IMR-90 (cell line): ENCODE data around the gene SLC28A3. TPM values are rescaled to one million over a fixed set of nuclear protein-coding genes. Genes with fewer than 3 reads are reported as not detected.
A peak's percentile ranks its signal among the peaks of the same experiment; 100 is the strongest.

Experiments
- ATAC-seq: fragments of 200-7000 bp; cut with Tn5 transposase; 2 replicates; pipeline ENCODE4 v1.9.1; 2020; ENCODE audit warnings: low read depth, mild to moderate bottlenecking, moderate library complexity
- BruUV-seq: library from RNA; stranded (reverse); fragments of 400-500 nt; replicated peaks from 2 replicates; lab custom pipeline; 2021; lab: Mats Ljungman, UMichigan
- CTCF ChIA-PET: fragments of 300-600 bp; formaldehyde crosslinking; extraction: SDS; loops from one replicate; lab custom pipeline; 2021; ENCODE audit warnings: antibody characterized with exemption; lab: Yijun Ruan, JAX
- POLR2A ChIA-PET: fragments of 300-600 bp; sonication (Branson Sonifier 250); formaldehyde crosslinking; loops from one replicate; lab custom pipeline; 2022; ENCODE audit warnings: antibody characterized with exemption; ENCODE audit not compliant: unreplicated experiment; lab: Charles Lee
- DNase-seq: peaks from one replicate; pipeline ENCODE4 v3.0.0; 2013
- H2AFZ ChIP-seq: replicated peaks from 2 replicates; pipeline ENCODE3; 2013; ENCODE audit warnings: low read length, mild to moderate bottlenecking; ENCODE audit not compliant: poor library complexity
- H2AK5ac ChIP-seq: 2 replicates; pipeline ENCODE4 v1.6.1; 2013; ENCODE audit warnings: low read depth, low read length, inconsistent platforms
- H2AK9ac ChIP-seq: replicated peaks from 2 replicates; pipeline ENCODE3; 2013; ENCODE audit warnings: mild to moderate bottlenecking, low read depth, low read length, moderate library complexity; ENCODE audit not compliant: poor library complexity
- H2BK120ac ChIP-seq: 2 replicates; pipeline ENCODE4 v1.6.1; 2013; ENCODE audit warnings: low read depth, low read length, inconsistent platforms
- H2BK15ac ChIP-seq: 3 replicates; pipeline ENCODE4 v1.6.1; 2013; ENCODE audit warnings: low read depth, low read length, inconsistent platforms
- H2BK20ac ChIP-seq: 2 replicates; pipeline ENCODE4 v1.6.1; 2013; ENCODE audit warnings: low read depth, mild to moderate bottlenecking, inconsistent platforms, low read length, moderate library complexity
- H2BK5ac ChIP-seq: 2 replicates; pipeline ENCODE4 v1.6.1; 2013; ENCODE audit warnings: mild to moderate bottlenecking, low read depth, low read length, inconsistent platforms; ENCODE audit not compliant: poor library complexity, severe bottlenecking
- H3K14ac ChIP-seq: replicated peaks from 2 replicates; pipeline ENCODE4 v1.6.1; 2013; ENCODE audit warnings: low read depth, low read length, inconsistent platforms
- H3K18ac ChIP-seq: 2 replicates; pipeline ENCODE4 v1.6.1; 2013; ENCODE audit warnings: low read depth, low read length, control low read depth
- H3K23ac ChIP-seq: 2 replicates; pipeline ENCODE4 v1.6.1; 2013; ENCODE audit warnings: low read depth, low read length, inconsistent platforms
- H3K27ac ChIP-seq: 2 replicates; pipeline ENCODE4 v1.5.1; 2013; ENCODE audit warnings: mild to moderate bottlenecking, control low read depth, low read length; ENCODE audit not compliant: insufficient read depth
- H3K27me3 ChIP-seq: 2 replicates; pipeline ENCODE4 v1.6.1; 2013; ENCODE audit warnings: low read length; ENCODE audit not compliant: control insufficient read depth, insufficient read depth
- H3K36me3 ChIP-seq: 2 replicates; pipeline ENCODE4 v1.6.1; 2013; ENCODE audit warnings: low read length, mixed read lengths; ENCODE audit not compliant: control insufficient read depth, insufficient read depth
- H3K4ac ChIP-seq: 2 replicates; pipeline ENCODE4 v1.6.1; 2013; ENCODE audit warnings: low read depth, low read length, inconsistent platforms
- H3K4me1 ChIP-seq: 2 replicates; pipeline ENCODE4 v1.6.1; 2013; ENCODE audit warnings: low read length, mixed read lengths; ENCODE audit not compliant: control insufficient read depth, insufficient read depth
- H3K4me2 ChIP-seq: 2 replicates; pipeline ENCODE4 v1.6.1; 2013; ENCODE audit warnings: low read depth, mild to moderate bottlenecking, control low read depth, low read length, moderate library complexity
- H3K4me3 ChIP-seq: 2 replicates; pipeline ENCODE4 v1.5.1; 2013; ENCODE audit warnings: low read depth, mild to moderate bottlenecking, control low read depth, low read length, moderate library complexity; ENCODE audit not compliant: insufficient read depth
- H3K56ac ChIP-seq: 2 replicates; pipeline ENCODE4 v1.6.1; 2013; ENCODE audit warnings: low read length, inconsistent platforms; ENCODE audit not compliant: insufficient read depth; ENCODE audit errors: extremely low read depth
- H3K79me1 ChIP-seq, 2 experiments: 2 replicates each; pipeline ENCODE4 v1.6.1; 2013; ENCODE audit warnings: low read length in 2 of 2, inconsistent platforms in 1 of 2, low read depth in 1 of 2
- H3K9ac ChIP-seq: 2 replicates; pipeline ENCODE4 v1.6.1; 2013; ENCODE audit warnings: low read depth, low read length, control low read depth
- H3K9me1 ChIP-seq: 2 replicates; pipeline ENCODE4 v1.6.1; 2013; ENCODE audit warnings: low read length, inconsistent platforms; ENCODE audit not compliant: insufficient read depth
- H3K9me3 ChIP-seq: 2 replicates; pipeline ENCODE4 v1.6.1; 2013; ENCODE audit warnings: low read length; ENCODE audit not compliant: control insufficient read depth, insufficient read depth
- H4K20me1 ChIP-seq: 2 replicates; pipeline ENCODE4 v1.6.1; 2013; ENCODE audit warnings: low read length, inconsistent platforms; ENCODE audit not compliant: insufficient read depth
- H4K5ac ChIP-seq: 2 replicates; pipeline ENCODE4 v1.6.1; 2013; ENCODE audit warnings: mild to moderate bottlenecking, low read depth, low read length, control low read depth
- H4K8ac ChIP-seq, 2 experiments: 2 replicates each; pipeline ENCODE4 v1.6.1; 2013; ENCODE audit warnings: low read depth in 2 of 2, low read length in 2 of 2, control low read depth in 1 of 2, inconsistent platforms in 1 of 2
- H4K91ac ChIP-seq: 2 replicates; pipeline ENCODE4 v1.6.1; 2013; ENCODE audit warnings: low read depth, low read length, inconsistent platforms; ENCODE audit not compliant: insufficient read depth
- BHLHE40 ChIP-seq: fragments of 150-350 bp; IDR thresholded peaks from 2 replicates; pipeline ENCODE4 v1.6.1; 2016; ENCODE audit warnings: mild to moderate bottlenecking, low read depth, low read length
- WGBS, 2 experiments: methylation state at CpG; one replicate each; pipeline versions ENCODE4 v1.1.5 to v1.1.7; 2013; ENCODE audit warnings: missing lambda C conversion rate in 2 of 2; ENCODE audit not compliant: insufficient read length in 1 of 2; ENCODE audit errors: extremely low coverage in 2 of 2; 5-methylcytosine and 5-hydroxymethylcytosine counted together
- dilution Hi-C: fragments of 300-500 bp; cut with HindIII; formaldehyde crosslinking; loops from one replicate; pipeline ENCODE4 v1.14.3; 2018; ENCODE audit warnings: low sequenced_read_pairs; ENCODE audit not compliant: unreplicated experiment
- in situ Hi-C: fragments of 300-500 bp; cut with MboI; formaldehyde crosslinking; loops from 3 replicates; pipeline ENCODE4 v1.14.3; 2019; ENCODE audit warnings: low sequenced_read_pairs, inconsistent platforms, mixed read lengths
- intact Hi-C: fragments of 100-400 bp; cut with micrococcal nuclease; formaldehyde crosslinking; loops from 2 replicates; pipeline ENCODE4 v1.10.0; 2022
- polyA plus RNA-seq, 3 experiments: library from polyadenylated mRNA; depleted of rRNA; stranded (reverse); fragments of >200 nt; gene quantifications; 2 replicates each; pipeline ENCODE4 v1.2.3, GENCODE V29; 2012; ENCODE audit warnings: low replicate concordance in 1 of 3
- total RNA-seq: library from RNA; depleted of rRNA; stranded (reverse); fragments of >200 nt; gene quantifications from 2 replicates; pipeline ENCODE4 v1.2.3, GENCODE V29; 2012

Gene SLC28A3
- total and polyA plus RNA-seq, 2 of the 4 experiments (the other 2 are of a cell fraction): 1.1 to 2.2 TPM

DNA sequence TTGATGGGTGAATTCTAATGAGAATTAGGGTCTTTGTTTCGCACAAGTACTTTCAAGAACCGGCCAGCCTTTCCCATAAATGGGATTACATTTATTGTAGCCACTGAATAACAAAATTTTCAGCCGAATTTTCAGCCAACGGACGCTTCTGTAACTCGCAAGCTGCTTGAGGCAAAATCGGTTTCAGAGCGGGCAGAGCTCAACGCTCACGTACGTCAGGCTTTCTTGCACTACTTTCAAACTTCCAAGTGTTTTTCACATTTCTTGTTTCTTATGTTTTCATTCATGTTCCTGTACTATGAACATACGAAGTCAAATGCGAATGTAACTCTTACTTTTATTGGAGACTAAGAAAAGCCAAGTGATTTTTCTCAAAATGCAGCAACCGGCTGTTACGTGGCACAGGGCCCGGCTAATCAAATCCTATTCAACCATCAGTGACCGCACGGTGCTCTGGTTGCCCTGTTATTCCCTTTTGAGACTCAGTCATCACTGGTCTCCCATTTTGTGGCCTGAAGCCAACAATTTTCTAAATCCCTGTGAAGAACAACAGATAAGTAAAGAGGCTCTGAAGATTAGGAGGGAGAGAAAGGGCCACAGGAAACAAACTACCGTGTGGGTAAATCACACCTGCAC, 68.5 kb downstream of the SLC28A3 start:
- in situ Hi-C loops (no loop called here), intact Hi-C loops (no loop called here), dilution Hi-C loops (no loop called here)
- Histone ChIP-seq H3K9ac (no peak overlapping the region), H2BK15ac (no peak overlapping the region; the same call in 2 of the 3 replicates), H3K4ac (no peak overlapping the region), H3K23ac (no peak overlapping the region; the same call in 1 of the 2 replicates), H3K79me1 (no peaks in the 10 kb centered on the region), H3K4me3 (peak overlapping the region; percentile 24; the same call in 1 of the 2 replicates), H3K9me3 (no peaks in the 10 kb centered on the region), H3K56ac (no peak overlapping the region), H2BK20ac (no peak overlapping the region), H4K20me1 (no peaks in the 10 kb centered on the region), H2BK120ac (no peak overlapping the region), H3K18ac (no peak overlapping the region; the same call in 1 of the 2 replicates), H4K8ac (peak overlapping the region in 1 of 2 experiments; percentile 60; a peak in 1 of 4 replicates), H4K91ac (no peak overlapping the region), H3K4me2 (peak overlapping the region; percentile 55; the same call in 1 of the 2 replicates), H3K14ac (no peak overlapping the region), H2AK5ac (no peak overlapping the region), H3K4me1 (peaks cover 4% of the 10 kb centered on the region; the same call in 1 of the 2 replicates), H2AFZ (peak overlapping the region; percentile 72), H2BK5ac (no peak overlapping the region), H4K5ac (no peak overlapping the region), H3K36me3 (no peaks in the 10 kb centered on the region), H3K27ac (no peak overlapping the region), H3K27me3 (no peaks in the 10 kb centered on the region), H2AK9ac (no peak overlapping the region), H3K9me1 (no peaks in the 10 kb centered on the region)
- no TSS peak for BruUV-seq
- ChIA-PET CTCF (no interaction called here), POLR2A (no interaction called here)
- DNase-seq (peak; percentile 13), ATAC-seq (no peak)
- 64% methylated on average over 4 of the region's 19 CpGs; no CpG with 5 or more reads in 1 of the 2 experiments for WGBS, 2 experiments
- TF ChIP-seq BHLHE40: no peak
